BJ (cell line): ENCODE measurements around the gene SPIRE2. TPM values are rescaled to one million over a fixed set of nuclear protein-coding genes. Genes with fewer than 3 reads are reported as not detected.

Source experiments
- CTCF ChIA-PET: fragments of 350-600 bp; formaldehyde crosslinking; extraction: SDS; loops from one replicate; lab custom pipeline; 2021; ENCODE audit warnings: antibody characterized with exemption, inconsistent platforms; lab: Yijun Ruan, JAX
- POLR2A ChIA-PET: fragments of 300-600 bp; sonication (Branson Sonifier 250); formaldehyde crosslinking; extraction: SDS; loops from one replicate; lab custom pipeline; 2021; ENCODE audit warnings: antibody characterized with exemption; lab: Charles Lee
- DNase-seq: peaks from one replicate; pipeline ENCODE4 v3.0.0-alpha.2; 2011; ENCODE audit warnings: low read depth
- H3K27me3 ChIP-seq: 2 replicates; pipeline ENCODE4 v1.6.0; 2011; ENCODE audit warnings: low read length; ENCODE audit not compliant: control insufficient read depth, insufficient read depth
- H3K36me3 ChIP-seq: 2 replicates; pipeline ENCODE4 v1.5.1; 2011; ENCODE audit warnings: low read length; ENCODE audit not compliant: control insufficient read depth, insufficient read depth
- H3K4me3 ChIP-seq: 2 replicates; pipeline ENCODE4 v1.5.1; 2011; ENCODE audit warnings: low read depth, mild to moderate bottlenecking, control low read depth, low read length
- CTCF ChIP-seq: IDR thresholded peaks from 2 replicates; pipeline ENCODE4 v1.5.1; 2011; ENCODE audit warnings: low read depth, mild to moderate bottlenecking, control low read depth, inconsistent platforms, low read length, moderate library complexity; ENCODE audit not compliant: insufficient read depth
- polyA plus RNA-seq: library from polyadenylated mRNA; depleted of rRNA; stranded (reverse); fragments of >200 nt; gene quantifications from 2 replicates; pipeline ENCODE4 v1.2.3, GENCODE V29; 2011

The SPIRE2 gene
- polyA plus RNA-seq, 1 experiment = 2.3 TPM

DNA sequence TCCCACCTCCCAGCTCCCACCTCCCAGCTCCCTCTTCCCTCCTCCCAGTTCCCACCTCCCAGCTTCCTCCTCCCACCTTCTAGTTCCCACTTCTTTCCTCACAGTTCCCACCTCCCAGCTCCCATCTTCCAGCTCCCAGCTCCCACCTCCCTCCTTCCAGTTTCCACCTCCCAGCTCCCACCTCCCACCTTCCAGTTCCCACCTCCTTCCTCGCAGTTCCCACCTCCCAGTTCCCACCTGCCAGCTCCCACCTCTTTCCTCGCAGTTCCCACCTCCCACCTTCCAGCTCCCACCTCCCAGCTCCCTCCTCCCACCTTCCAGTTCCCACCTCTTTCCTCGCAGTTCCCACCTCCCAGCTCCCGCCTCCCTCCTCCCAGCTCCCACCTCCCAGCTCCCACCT is 80.0 kb downstream of the SPIRE2 start:
- ChIA-PET CTCF (interaction anchor here (0.6 to 6.6 kb wide), 5 partner anchors 10 to 202 kb away, joined by 3 to 48 read pairs (median 6); partner anchors contain the start of genes MC1R and TUBB3), POLR2A (interaction anchor here (0.6 kb wide), 1 partner anchor 35 kb away, joined by 4 read pairs; the partner anchor contains the start of gene TCF25)
- Histone ChIP-seq H3K27me3 (no peaks in the 10 kb centered on the region), H3K36me3 (peaks cover 45% of the 10 kb centered on the region), H3K4me3 (no peak overlapping the region)
- TF ChIP-seq CTCF = no peak
- DNase-seq = no peak

DNA sequence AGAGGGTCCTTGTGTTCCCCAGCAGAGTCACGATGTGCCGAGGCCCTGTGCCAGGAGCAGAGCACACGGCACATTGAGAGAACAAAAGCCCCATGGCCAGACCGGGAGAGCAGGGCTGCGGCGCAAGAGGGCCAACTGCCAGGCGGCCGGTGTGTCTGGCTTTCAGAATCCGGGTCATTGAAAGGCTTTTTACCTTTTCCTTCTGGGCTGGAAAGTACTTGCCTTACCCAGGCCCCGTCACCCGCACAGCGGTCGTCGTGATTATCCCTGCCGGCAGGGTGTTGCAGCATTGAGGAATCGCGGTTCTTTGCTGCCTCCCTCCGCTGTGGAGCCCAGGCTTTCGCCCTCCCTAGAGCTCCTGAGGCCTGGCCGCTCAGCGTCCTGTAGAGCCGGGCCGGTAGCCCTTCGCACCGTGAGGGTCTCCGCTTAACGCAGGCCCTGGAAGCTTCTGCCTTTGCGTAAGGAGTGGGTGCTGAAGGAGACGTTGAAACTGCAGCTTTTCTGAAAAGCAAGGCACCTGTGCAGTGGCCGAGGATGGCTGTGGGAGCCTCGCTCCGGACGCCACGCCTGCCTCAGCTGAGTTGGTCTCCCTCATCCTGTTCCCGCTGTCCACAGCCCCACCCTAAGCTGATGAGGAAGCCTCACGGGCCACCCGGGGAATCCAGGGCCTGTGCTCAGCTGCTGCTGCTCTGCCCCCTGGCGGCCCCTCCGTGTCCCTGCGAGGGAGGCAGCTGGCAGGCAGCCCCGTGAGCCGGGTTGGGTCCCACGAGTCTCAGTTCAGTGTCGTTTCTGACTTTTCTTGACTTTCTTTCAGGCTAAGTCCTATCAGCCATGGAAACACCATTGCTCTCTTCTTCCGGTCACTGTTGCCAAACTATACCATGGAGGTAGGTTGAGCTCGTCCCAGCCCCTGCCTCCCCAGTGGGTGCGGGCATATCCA is 81.8 kb downstream of the SPIRE2 start:
- peak; percentile 98 for TF ChIP-seq CTCF
- H3K27me3 ChIP-seq = no peaks in the 10 kb centered on the region
- peaks cover 38% of the 10 kb centered on the region for H3K36me3 ChIP-seq
- no peak for DNase-seq
- no peak overlapping the region for H3K4me3 ChIP-seq
- ChIA-PET CTCF (interaction anchor here (0.6 to 6.6 kb wide), 17 partner anchors 9 to 204 kb away, joined by 3 to 48 read pairs (median 3); partner anchors contain the start of genes DBNDD1, DEF8, MC1R and TUBB3), POLR2A (no interaction called here)

GRCh38 chr16:89910717-89911354 is 82.6 kb downstream of the SPIRE2 start:
- H3K36me3 ChIP-seq = peaks cover 30% of the 10 kb centered on the region
- ChIA-PET POLR2A (no interaction called here), CTCF (interaction anchor here (0.6 to 6.6 kb wide), 15 partner anchors 8 to 205 kb away, joined by 3 to 48 read pairs (median 3); partner anchors contain the start of genes DBNDD1, DEF8, MC1R and TUBB3)
- H3K27me3 ChIP-seq = no peaks in the 10 kb centered on the region
- DNase-seq = no peak
- TF ChIP-seq CTCF = no peak
- H3K4me3 ChIP-seq = no peak overlapping the region

GRCh38 chr16:89911375-89911774 is 83.1 kb downstream of the SPIRE2 start:
- Histone ChIP-seq H3K27me3 (no peaks in the 10 kb centered on the region), H3K36me3 (peaks cover 29% of the 10 kb centered on the region), H3K4me3 (no peak overlapping the region)
- ChIA-PET POLR2A (no interaction called here), CTCF (interaction anchor here (1.0 to 6.6 kb wide), 3 partner anchors 11 to 18 kb away, joined by 3 to 48 read pairs (median 9); partner anchors contain the start of gene TUBB3)
- TF ChIP-seq CTCF = no peak
- no peak for DNase-seq
